GM08714 (cell line): ENCODE results near the gene TTC38.
A peak's percentile ranks its signal among the peaks of the same experiment; 100 is the strongest.

Experiments used
- H3K4me3 ChIP-seq: fragments of 200-500 bp; sonication (Bioruptor generic); 2 replicates; pipeline ENCODE4 v1.5.1; 2014; ENCODE audit warnings: mild to moderate bottlenecking, low read length, inconsistent platforms
- ZNF274 ChIP-seq: IDR thresholded peaks from 2 replicates; pipeline ENCODE4 v1.6.1; 2012; ENCODE audit warnings: mild to moderate bottlenecking, low read depth, low read length

TTC38 gene

DNA sequence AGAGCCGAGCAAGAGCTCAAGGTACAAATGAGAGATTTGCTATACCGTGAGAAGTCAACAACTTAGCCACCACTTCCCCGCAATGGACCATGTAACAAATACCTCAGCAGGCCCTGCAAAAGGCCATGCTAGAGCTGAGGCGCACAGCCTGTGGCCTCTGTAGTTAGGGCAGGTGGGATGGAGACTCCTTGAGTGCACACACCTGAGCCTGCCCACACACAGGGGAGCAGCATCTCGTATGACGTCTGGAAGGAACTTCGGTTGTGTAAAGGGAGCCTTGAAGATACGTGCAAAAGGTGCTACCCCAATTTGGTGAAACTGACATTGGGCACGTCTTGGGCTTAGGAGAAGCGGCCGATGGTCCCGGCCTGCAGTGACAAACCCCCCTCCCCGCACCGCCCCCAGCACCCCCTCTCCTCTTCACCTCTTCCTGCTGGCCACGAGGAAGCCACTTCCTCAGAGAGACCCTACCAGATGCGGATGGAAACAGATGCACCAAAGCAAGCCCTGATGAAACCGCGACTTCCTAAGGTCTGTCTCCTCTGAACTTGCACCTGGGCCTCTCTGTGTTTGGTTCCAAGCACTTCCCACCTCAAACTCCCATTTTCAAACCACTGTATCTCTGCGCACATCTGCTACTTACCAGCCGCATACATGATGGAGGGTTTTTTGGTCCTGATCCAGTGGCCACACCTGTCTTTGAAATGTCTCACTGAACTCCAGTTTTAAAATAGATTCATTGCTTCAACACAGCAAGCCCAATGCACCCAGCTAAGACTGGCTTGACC, 28.4 kb upstream of the TTC38 start:
- H3K4me3 ChIP-seq, result no peak overlapping the region
- no peak for TF ChIP-seq ZNF274

DNA sequence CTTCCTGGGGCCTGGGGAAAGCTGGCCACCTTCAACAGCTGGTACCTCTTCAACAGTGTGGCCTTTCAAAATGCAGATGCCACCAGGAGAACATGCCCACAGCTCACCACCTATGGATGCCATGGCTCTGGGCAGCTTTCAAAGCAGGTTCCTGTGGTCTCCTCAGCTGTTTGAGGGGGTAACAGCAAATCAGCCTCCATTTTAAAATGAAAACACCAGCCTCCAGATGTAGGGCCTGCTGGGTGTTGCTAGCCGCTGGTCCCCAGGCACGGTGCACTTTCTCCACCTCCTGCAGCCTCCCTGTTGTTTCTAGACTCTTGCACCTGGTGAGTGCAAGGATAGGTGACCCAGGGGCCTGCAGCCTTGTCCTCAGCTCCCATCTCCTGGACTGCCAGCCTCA, 27.7 kb upstream of the TTC38 start:
- H3K4me3 ChIP-seq, result no peak overlapping the region
- TF ChIP-seq ZNF274, result no peak

DNA sequence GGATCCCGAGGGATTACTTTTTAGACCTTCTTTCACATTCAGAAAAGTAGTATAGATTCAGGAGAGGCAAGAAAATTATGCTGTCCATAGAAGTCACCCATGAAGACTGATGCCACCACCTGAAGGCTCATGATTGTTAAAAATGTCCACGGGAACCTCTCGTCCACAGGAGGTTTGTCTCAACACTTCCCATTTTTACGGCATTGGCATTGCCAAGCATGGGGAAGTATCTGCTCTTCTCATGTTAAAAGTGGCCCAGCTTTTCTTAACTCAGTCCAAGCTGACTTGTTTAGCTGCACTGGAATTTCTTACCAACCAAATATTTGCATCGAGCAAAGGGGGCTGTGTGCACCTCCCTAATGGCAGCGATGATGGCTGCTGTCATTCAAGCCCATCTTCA, 27.3 kb upstream of the TTC38 start:
- no peak overlapping the region for H3K4me3 ChIP-seq
- TF ChIP-seq ZNF274, result no peak

DNA sequence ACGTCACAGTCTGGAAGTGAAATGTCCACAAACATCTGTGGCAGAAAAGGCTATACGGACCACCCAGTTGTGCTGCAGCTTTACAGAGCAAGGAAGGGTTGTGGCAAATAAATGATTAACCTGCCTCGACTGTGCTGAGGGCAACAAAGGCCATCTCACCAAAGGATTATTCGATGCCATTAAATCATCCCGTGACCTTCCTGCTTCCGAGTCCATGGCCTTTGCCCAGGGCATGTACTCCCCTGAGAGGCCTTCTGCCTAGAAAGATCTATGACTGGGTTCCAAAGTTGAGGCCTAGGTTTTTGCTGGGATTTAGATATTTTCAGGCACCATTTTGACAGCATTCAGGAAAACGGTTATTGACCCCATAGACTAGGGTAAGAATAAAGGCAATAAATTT, 26.9 kb upstream of the TTC38 start:
- no peak overlapping the region for H3K4me3 ChIP-seq
- no peak for TF ChIP-seq ZNF274

DNA sequence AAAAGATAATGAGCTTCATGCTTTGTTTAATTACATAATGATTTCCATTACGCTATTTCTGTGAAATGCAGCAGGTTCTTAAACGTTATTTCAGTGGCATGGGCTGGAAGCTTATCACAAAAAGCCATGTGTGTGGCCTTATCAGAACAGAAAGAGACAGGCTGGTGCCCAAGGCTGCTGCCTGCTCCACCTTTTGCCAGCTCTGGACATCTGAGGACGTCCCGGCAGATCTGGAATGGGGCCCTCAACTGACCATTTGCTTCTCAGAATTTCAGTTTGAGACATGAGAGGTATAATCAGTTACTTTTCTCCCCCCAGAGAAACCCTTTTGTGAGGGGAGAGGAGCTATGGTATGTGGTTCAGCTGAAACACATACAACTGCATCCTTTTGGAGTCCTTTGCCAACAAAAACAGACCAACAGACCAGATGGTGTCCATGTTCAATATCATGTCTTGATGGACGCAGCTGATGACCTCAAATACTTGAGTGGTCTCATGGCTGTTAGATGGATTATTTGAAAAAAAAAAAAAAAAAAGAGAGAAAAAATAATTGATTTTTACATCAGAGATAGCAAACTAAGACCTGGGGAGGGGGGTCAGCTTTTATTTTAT, 26.3 kb upstream of the TTC38 start:
- no peak overlapping the region for H3K4me3 ChIP-seq
- TF ChIP-seq ZNF274, result no peak

DNA sequence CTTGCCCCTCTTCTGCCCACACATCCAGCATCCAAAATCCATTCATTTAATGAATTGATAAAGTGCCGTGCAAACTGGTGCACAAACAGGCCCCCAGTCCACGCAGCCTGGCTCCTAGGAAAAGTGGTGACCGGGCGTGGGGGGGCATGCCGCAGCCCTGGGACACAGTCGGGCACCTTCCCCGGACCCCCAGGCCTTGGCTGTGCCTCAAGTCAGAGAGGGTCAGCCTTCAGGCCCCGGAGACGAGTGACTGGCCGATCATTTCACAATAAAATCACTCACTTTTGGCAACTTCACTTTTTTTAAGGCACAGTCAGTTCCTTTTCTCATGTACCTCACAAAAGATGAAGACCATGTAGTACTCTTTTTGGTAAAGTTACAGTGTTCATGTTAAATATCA, 25.7 kb upstream of the TTC38 start:
- no peak for TF ChIP-seq ZNF274
- no peak overlapping the region for H3K4me3 ChIP-seq

DNA sequence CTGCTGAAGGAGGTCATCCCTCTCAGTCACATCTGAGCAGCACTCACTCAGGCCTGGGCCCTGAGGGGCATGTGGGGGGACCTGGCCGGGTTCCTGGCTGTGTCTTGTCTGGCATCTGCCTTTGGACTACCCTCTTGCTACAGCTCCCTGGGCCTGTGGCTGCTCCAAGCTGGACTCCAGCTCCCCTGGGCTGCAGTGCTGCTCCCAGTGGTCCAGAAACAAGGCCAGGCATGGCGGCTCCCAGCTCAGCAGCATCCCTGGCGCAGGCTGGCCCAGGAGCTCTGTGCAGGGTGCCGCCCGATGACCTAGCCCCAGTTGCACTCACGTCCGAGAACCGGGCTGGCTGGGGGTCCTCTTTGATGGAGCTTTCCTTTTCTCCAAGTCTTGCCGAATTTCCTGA, 23.0 kb upstream of the TTC38 start:
- TF ChIP-seq ZNF274, result no peak
- no peak overlapping the region for H3K4me3 ChIP-seq

DNA sequence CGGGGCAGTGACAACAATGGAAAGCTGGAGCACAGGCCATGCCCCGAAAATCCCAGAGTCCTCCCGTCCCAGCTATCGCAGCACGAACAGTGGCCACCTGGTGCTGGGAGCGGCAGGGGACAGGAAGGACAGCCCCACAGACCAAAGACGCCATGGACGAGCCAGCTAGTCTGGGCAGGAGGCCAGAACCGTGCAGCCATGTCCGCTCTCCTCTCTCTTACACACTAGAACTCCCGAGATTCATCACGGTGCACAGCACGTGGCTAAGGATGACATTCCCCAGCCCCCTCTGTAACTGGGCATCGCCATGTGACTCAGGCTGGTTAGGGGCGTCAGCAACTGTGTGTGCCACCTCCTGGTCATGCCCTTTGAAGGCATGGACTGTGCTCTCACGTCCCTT, 22.3 kb upstream of the TTC38 start:
- TF ChIP-seq ZNF274, result no peak
- no peak overlapping the region for H3K4me3 ChIP-seq

DNA sequence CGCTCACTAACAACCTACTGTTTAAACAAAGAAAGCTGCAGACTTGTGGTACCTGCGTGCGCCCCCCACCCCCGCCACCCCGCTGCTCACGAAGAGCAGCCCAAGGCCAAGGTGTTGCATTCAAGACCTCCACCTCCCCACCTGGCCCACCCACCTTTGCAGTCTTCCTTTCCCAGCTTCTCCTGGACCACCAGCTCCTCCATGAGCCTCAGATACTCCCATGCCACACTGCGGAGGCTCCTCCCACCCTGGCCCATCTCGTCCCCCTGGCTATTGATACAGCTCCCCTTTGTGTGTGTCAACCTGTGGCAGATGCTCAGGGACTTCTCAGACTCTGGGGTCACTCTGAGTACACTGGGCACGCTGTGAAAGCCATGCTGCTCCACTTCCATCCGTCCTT, 21.6 kb upstream of the TTC38 start:
- no peak overlapping the region for H3K4me3 ChIP-seq
- TF ChIP-seq ZNF274, result no peak

DNA sequence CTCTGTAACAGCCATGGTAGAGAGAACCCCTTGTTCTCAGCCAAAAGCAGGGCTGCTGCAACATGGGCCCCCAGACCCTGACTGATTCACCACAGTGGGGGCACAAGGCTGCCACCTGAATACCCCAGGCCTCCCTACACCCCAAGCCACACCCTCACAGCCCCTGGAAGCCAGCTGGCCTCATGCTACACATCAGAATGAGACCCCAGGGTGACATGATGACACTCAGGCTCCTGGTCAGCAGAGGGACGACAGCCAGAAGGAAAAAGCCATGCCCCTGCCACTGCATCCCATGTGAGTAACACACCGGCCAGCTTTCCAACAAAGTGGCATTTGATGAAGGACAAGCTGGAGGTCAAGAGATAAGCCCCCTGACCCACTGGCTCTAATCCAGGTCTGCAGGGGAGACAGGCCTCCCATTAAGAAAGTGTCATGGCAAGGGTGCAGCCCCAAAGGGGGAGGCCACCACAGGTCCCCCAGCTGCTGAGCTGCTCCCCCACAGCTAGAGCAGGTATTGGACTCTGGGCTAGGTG, 20.3 kb upstream of the TTC38 start:
- no peak overlapping the region for H3K4me3 ChIP-seq
- no peak for TF ChIP-seq ZNF274

DNA sequence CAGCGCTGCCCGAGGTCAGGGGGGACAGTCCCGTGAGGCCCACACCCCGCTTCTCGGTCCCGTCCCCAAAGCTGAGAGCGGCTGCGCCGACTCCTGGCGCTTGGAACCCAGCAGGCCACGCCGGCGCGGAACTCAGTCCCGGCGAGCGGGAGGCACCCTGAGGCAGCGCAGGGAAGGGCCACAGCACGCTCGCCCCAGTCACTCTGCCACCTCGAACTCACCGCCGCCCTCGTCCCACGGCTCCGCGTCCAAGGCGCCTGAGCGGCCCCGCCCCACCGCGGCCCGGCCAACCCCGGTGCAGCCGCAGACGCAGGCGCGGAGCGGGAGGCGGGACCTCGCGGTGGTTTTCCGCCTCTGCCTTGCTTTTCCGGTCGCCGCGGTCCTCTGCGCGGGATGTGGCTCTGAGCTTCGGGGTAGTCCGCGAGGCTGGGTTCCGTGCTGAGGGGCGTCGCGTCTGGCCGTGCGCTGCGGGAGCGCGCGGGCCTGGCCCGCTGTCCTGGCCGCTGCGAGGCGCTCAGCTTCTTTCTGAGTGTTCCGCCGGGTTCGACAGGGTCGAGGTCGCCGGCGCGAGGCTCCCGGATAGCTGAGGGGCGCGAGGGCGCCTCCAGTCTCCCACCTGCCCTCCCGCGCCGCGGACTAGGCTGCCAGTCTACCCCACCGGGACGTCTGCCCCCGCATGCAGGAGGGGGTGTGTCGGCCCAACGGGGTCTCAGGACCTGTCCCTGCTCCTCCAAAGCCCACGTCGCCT, 17.6 kb upstream of the TTC38 start, which contains the start of gene CDPF1:
Gene CDPF1 (minus strand): TSS at position 259 of the 748 bp plus-strand sequence. CDS start 2,009 bp downstream, outside the sequence.
- peak within 1 kb of the TSS; percentile 71 for H3K4me3 ChIP-seq
- TF ChIP-seq ZNF274, result no peak

DNA sequence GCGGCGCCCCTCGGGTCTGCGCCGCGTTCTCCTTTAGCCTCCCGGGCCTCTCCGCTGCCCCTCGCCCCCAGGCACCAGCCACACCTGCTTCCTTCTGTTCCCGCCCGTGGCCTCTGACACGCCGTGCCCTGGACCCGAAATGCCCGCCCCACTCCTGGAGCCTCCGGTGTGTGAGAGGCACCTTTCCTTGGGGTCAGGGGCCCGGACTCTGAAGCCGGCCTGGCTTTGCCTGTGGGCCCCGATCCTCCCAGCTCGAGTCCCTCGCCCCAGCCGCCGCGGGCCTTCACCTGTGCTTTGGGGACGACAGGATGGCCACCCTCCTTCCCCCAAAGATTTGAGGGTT, 17.1 kb upstream of the TTC38 start:
- TF ChIP-seq ZNF274, result no peak
- peak overlapping the region; percentile 71; the same call in 1 of the 2 replicates for H3K4me3 ChIP-seq

DNA sequence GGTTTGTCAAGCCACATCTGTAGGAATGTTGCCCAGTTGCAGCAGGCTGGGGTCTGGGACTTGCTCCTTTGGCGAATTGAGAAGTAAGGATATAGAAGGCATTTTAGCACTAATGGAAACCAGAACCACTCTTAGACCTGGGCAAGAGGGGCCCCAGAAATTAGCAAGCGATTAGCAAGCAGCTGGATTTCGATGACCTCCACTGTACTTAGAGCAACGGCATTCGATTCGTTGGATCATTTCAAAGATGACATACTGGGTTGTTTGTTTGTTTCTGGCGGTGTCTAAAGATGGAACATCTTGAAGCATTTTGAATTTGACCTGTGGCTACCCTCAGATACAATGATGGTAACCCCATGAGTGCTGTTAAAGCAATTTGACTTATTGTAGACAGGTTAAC, 16.5 kb upstream of the TTC38 start:
- H3K4me3 ChIP-seq, result peak overlapping the region; percentile 71; the same call in 1 of the 2 replicates
- TF ChIP-seq ZNF274, result no peak

DNA sequence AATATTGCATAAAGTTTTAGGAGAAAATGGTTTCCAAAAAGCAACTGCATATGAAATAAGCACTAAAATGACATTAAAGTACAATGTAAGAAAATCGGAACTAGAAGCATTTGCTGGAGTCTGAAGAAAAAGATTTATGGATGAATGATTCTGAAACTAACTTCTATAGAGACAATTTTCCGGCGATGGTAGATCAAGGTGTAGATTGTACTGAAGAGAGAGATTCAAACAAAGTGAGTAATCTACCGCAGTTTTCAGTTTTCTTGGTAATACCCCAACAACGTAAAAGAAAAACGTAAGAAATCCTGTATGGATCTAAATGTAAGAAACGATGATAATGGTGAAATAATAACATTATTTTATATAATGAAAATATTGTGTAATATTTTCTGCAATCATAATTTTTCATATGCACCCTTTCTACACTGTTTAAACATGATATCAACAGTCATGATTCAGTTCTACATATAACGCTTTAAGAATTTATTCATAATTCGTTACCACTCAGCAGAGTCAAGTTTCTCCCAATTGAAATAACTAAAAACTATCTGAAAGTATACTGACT, 15.9 kb upstream of the TTC38 start:
- TF ChIP-seq ZNF274, result no peak
- no peak overlapping the region for H3K4me3 ChIP-seq
